Measurements from ENCODE around the gene HBB.

DNA sequence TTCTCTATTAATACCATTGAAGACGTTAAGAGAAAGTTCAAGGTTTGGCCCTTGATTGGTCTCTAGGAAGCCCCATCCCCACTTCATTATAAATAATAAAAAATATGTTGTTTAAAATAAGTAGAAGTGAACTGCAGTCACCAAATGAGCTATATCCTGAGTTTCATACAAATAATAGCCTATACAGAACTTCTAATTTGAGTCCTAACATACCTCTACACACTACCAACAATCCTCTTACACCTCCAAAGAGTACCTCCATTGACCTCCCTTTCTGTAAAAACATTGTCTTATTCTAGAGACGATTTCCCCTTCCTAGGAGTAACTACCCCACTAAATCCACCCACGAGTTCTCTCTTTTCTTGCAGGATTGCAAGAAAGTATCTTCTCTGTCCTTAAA, 14.6 kb upstream of the HBB start:
- no peak for TF ChIP-seq EZH2 (IDR thresholded peaks at IDR 0.05; ENCODE audit: borderline replicate concordance, low read depth, low read length, severe bottlenecking)
- TF ChIP-seq, protein P1, sequence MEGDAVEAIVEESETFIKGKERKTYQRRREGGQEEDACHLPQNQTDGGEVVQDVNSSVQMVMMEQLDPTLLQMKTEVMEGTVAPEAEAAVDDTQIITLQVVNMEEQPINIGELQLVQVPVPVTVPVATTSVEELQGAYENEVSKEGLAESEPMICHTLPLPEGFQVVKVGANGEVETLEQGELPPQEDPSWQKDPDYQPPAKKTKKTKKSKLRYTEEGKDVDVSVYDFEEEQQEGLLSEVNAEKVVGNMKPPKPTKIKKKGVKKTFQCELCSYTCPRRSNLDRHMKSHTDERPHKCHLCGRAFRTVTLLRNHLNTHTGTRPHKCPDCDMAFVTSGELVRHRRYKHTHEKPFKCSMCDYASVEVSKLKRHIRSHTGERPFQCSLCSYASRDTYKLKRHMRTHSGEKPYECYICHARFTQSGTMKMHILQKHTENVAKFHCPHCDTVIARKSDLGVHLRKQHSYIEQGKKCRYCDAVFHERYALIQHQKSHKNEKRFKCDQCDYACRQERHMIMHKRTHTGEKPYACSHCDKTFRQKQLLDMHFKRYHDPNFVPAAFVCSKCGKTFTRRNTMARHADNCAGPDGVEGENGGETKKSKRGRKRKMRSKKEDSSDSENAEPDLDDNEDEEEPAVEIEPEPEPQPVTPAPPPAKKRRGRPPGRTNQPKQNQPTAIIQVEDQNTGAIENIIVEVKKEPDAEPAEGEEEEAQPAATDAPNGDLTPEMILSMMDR (IDR thresholded peaks at IDR 0.05; ENCODE audit: extremely low read depth in 1 of 2, insufficient read depth in 1 of 2, low read depth in 1 of 2, low read length in 2 of 2) = no peak
- no peak for TF ChIP-seq POLR2AphosphoS5 (IDR thresholded peaks at IDR 0.05; ENCODE audit: insufficient read depth, low read depth, low read length)
- TF ChIP-seq POLR2A (IDR thresholded peaks at IDR 0.05; ENCODE audit: low read depth, low read length) = no peak
- no peak for TF ChIP-seq FOS (IDR thresholded peaks at IDR 0.05; ENCODE audit: borderline replicate concordance, insufficient read depth, low read length)
